K562 (cell line): ENCODE measurements around the gene LAMB2. TPM values are rescaled to one million over a fixed set of nuclear protein-coding genes. Genes with fewer than 3 reads are reported as not detected.

ENCODE experiments used
- CCNT2 ChIP-seq: IDR thresholded peaks from 2 replicates; pipeline ENCODE4 v1.6.1; 2011; ENCODE audit warnings: borderline replicate concordance, low read depth, mild to moderate bottlenecking, moderate library complexity, mixed read lengths, low read length; ENCODE audit not compliant: insufficient read length; ENCODE audit errors: extremely low read depth
- CREB1 ChIP-seq, 2 experiments: sonication (generic) in 1 of 2; formaldehyde crosslinking in 1 of 2; IDR thresholded peaks; 2 replicates each; pipeline versions ENCODE4 v1.6.1 to v1.8.0; 2012 to 2022; ENCODE audit warnings: inconsistent platforms in 1 of 2, mild to moderate bottlenecking in 1 of 2, missing genetic modification reagents in 1 of 2, moderate library complexity in 1 of 2
- CREM ChIP-seq: IDR thresholded peaks from 2 replicates; pipeline ENCODE4 v1.6.1; 2014; ENCODE audit warnings: antibody characterized with exemption, low read depth
- CTBP1 ChIP-seq: fragments of 450-650 bp; IDR thresholded peaks from 2 replicates; pipeline ENCODE4 v1.6.1; 2016; ENCODE audit warnings: borderline replicate concordance
- EWSR1 ChIP-seq: fragments of 450-650 bp; IDR thresholded peaks from 2 replicates; pipeline ENCODE4 v1.6.1; 2018; ENCODE audit warnings: borderline replicate concordance, mild to moderate bottlenecking, low read depth, moderate library complexity; ENCODE audit not compliant: partially characterized antibody
- FOXJ2 ChIP-seq: fragments of 200-800 bp; sonication (Bioruptor generic); IDR thresholded peaks from 2 replicates; pipeline ENCODE4 v1.6.1; 2016; ENCODE audit warnings: missing genetic modification characterization, missing compliant biosample characterization
- NCOR1 ChIP-seq: fragments of 450-650 bp; IDR thresholded peaks from 2 replicates; pipeline ENCODE4 v1.6.1; 2016; ENCODE audit warnings: mild to moderate bottlenecking, moderate library complexity
- PHB2 ChIP-seq: fragments of 450-650 bp; IDR thresholded peaks from 2 replicates; pipeline ENCODE4 v1.6.1; 2017; ENCODE audit warnings: low read depth
- POLR2AphosphoS5 ChIP-seq: IDR thresholded peaks from 2 replicates; pipeline ENCODE4 v1.6.1; 2011; ENCODE audit warnings: mild to moderate bottlenecking, low read depth, low read length, moderate library complexity; ENCODE audit not compliant: control insufficient read depth, insufficient read depth
- YY1 ChIP-seq, 3 experiments: IDR thresholded peaks; 2 replicates each; pipeline ENCODE4 v1.6.1; 2011; ENCODE audit warnings: low read length in 2 of 3, mild to moderate bottlenecking in 2 of 3, moderate library complexity in 2 of 3, borderline replicate concordance in 1 of 3, control low read depth in 1 of 3, low read depth in 1 of 3; ENCODE audit not compliant: insufficient read depth in 3 of 3, insufficient replicate concordance in 2 of 3, control insufficient read depth in 1 of 3, insufficient read length in 1 of 3; ENCODE audit errors: extremely low read depth in 1 of 3
- ZBTB7A ChIP-seq: IDR thresholded peaks from 2 replicates; pipeline ENCODE4 v1.6.1; 2011; ENCODE audit warnings: low read depth, mild to moderate bottlenecking, low read length, moderate library complexity, borderline replicate concordance; ENCODE audit not compliant: control insufficient read depth
- ZNF197 ChIP-seq: fragments of 200-800 bp; sonication (Bioruptor generic); IDR thresholded peaks from 2 replicates; pipeline ENCODE4 v1.6.1; 2016; ENCODE audit warnings: low read depth, missing genetic modification characterization, missing compliant biosample characterization
- ZNF431 ChIP-seq: sonication (generic); formaldehyde crosslinking; IDR thresholded peaks from 2 replicates; pipeline ENCODE4 v1.8.0; 2022; ENCODE audit warnings: mild to moderate bottlenecking, missing genetic modification reagents
- ZNF57 ChIP-seq: fragments of 450-650 bp; formaldehyde crosslinking; IDR thresholded peaks from 2 replicates; pipeline ENCODE4 v1.4.0; 2020; ENCODE audit warnings: mild to moderate bottlenecking, moderate library complexity
- polyA plus RNA-seq, 8 experiments: library from polyadenylated mRNA; depleted of rRNA in 4 of 8; stranded (reverse) in 5 of 8; unstranded in 3 of 8; fragments of >200 nt; fragmentation: Nextera tagmentation in 2 of 8; fragmentation: Illumina TruSeq in 1 of 8; extraction: Ambion mirVana in 2 of 8; extraction: Trizol in 1 of 8; gene quantifications; 2 replicates each; pipeline versions ENCODE4 v1.2.1 to v1.2.3, GENCODE V29; 2011 to 2014; ENCODE audit warnings: inconsistent platforms in 1 of 8, missing spikeins in 1 of 8
- total RNA-seq, 7 experiments: library from RNA; depleted of rRNA in 6 of 7; stranded (reverse); fragments of >200 nt in 6 of 7; fragmentation: Illumina TruSeq in 2 of 7; extraction: Trizol in 2 of 7; gene quantifications; 2 replicates each; pipeline versions ENCODE4 v1.2.1 to v1.2.3, GENCODE V29; 2011 to 2021; ENCODE audit warnings: low replicate concordance in 1 of 7
- TF ChIP-seq, protein P1 (sequence below): fragments of 250-450 bp; sonication (Bioruptor Pico); IDR thresholded peaks from 2 replicates; pipeline ENCODE4 v1.8.0; 2021; ENCODE audit warnings: moderate library complexity, mild to moderate bottlenecking, inconsistent platforms
- TF ChIP-seq, protein P2 (sequence below): fragments of 150-350 bp; conservative IDR thresholded peaks from 2 replicates; pipeline ENCODE4 v1.6.1; 2014; ENCODE audit warnings: low read length
- TF ChIP-seq, protein P3 (sequence below): fragments of 450-650 bp; IDR thresholded peaks from 2 replicates; pipeline ENCODE4 v1.6.1; 2018; ENCODE audit not compliant: partially characterized antibody

LAMB2 gene
- total and polyA plus RNA-seq, 9 of the 15 experiments (the other 6 are each of a cell fraction or from before 2014, with no cell fraction given) = 1.4 to 26.0 (median 16.2) TPM

DNA sequence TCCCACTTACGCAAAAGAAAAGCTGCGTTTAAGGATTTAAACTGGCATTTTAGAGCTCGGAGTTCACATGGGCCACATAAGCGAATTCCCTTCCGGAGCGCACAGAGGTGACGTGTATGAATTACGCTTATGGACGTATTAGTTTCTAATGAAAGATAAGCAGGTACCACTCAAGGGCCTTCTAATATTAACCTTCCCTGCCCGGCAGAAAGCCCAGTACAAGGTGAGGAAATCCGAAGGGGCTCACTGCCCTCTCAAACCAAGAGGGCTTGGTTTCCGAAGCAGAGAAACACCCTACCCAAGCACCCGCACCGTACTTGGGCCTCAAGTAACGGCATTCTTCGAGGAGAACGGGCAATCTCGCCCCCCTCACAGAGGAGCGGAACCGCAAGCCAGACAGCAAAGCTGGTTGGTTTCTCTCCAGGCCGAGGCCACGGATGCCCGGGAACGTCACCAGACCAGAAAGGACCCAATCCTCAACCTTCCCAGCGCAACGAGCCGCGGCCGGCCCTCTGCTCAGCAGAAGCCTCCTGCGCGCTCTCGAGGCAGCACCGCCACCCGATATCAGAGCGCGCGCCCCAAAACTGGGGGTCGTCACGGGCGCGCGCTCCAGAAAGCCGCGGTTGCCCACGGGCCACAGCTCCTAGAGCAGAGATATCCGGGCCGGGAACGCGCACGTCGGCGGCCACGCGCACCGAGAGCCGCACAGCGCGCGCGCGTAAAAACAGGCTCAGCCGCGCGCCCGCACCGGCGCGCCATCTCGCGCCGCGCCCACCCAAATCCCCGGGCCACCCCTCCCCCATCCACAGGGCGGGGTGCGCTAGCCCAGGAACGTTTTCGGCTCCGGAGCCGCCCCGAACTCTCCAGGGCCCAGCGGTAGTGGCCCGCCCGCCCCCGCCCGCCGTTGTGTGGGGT, 39.7 kb downstream of the LAMB2 start (continued):
- TF ChIP-seq CCNT2 (peak; percentile 80), ZBTB7A (peak; percentile 91; the same call in 1 of the 2 replicates), NCOR1 (no peak), EWSR1 (no peak), CREB1 (IDR thresholded peaks at IDR 0.05) (peak; percentile 66), CREB1 (CRISPR knock-in tag; IDR thresholded peaks at IDR 0.05) (peak; percentile 74), ZNF197 (CRISPR knock-in tag) (peak; percentile 79), CTBP1 (peak; percentile 45; the same call in 1 of the 2 replicates), YY1 (IDR thresholded peaks at IDR 0.05; ENCODE audit: borderline replicate concordance in 1 of 3, control insufficient read depth in 1 of 3, extremely low read depth in 1 of 3, insufficient read depth in 3 of 3, insufficient read length in 1 of 3, insufficient replicate concordance in 2 of 3, low read depth in 1 of 3, low read length in 2 of 3) (no peak), PHB2 (no peak), CREM (peak; percentile 74), POLR2AphosphoS5 (no peak), ZNF431 (CRISPR knock-in tag) (no peak), ZNF57 (no peak), FOXJ2 (no peak)
- TF ChIP-seq, protein P1, sequence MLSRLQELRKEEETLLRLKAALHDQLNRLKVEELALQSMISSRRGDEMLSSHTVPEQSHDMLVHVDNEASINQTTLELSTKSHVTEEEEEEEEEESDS = no peak
- TF ChIP-seq, protein P2, sequence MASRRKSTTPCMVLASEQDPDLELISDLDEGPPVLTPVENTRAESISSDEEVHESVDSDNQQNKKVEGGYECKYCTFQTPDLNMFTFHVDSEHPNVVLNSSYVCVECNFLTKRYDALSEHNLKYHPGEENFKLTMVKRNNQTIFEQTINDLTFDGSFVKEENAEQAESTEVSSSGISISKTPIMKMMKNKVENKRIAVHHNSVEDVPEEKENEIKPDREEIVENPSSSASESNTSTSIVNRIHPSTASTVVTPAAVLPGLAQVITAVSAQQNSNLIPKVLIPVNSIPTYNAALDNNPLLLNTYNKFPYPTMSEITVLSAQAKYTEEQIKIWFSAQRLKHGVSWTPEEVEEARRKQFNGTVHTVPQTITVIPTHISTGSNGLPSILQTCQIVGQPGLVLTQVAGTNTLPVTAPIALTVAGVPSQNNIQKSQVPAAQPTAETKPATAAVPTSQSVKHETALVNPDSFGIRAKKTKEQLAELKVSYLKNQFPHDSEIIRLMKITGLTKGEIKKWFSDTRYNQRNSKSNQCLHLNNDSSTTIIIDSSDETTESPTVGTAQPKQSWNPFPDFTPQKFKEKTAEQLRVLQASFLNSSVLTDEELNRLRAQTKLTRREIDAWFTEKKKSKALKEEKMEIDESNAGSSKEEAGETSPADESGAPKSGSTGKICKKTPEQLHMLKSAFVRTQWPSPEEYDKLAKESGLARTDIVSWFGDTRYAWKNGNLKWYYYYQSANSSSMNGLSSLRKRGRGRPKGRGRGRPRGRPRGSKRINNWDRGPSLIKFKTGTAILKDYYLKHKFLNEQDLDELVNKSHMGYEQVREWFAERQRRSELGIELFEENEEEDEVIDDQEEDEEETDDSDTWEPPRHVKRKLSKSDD = no peak
- TF ChIP-seq, protein P3, sequence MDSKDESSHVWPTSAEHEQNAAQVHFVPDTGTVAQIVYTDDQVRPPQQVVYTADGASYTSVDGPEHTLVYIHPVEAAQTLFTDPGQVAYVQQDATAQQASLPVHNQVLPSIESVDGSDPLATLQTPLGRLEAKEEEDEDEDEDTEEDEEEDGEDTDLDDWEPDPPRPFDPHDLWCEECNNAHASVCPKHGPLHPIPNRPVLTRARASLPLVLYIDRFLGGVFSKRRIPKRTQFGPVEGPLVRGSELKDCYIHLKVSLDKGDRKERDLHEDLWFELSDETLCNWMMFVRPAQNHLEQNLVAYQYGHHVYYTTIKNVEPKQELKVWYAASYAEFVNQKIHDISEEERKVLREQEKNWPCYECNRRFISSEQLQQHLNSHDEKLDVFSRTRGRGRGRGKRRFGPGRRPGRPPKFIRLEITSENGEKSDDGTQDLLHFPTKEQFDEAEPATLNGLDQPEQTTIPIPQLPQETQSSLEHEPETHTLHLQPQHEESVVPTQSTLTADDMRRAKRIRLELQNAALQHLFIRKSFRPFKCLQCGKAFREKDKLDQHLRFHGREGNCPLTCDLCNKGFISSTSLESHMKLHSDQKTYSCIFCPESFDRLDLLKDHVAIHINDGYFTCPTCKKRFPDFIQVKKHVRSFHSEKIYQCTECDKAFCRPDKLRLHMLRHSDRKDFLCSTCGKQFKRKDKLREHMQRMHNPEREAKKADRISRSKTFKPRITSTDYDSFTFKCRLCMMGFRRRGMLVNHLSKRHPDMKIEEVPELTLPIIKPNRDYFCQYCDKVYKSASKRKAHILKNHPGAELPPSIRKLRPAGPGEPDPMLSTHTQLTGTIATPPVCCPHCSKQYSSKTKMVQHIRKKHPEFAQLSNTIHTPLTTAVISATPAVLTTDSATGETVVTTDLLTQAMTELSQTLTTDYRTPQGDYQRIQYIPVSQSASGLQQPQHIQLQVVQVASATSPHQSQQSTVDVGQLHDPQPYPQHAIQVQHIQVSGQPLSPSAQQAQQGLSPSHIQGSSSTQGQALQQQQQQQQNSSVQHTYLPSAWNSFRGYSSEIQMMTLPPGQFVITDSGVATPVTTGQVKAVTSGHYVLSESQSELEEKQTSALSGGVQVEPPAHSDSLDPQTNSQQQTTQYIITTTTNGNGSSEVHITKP = no peak
